Stimulated activated CD4-positive, alpha-beta T cell treated with anti-CD3 and anti-CD28 coated beads, Interleukin-4, amount 100 ng/mL, for 24 hours (primary cell): ENCODE measurements around the gene DOCK1.

ENCODE experiments used
- DNase-seq: peaks from one replicate; pipeline ENCODE4 v3.0.0-alpha.2; 2020

The DOCK1 gene

GRCh38 chr10:127194111-127194510 lies 288.9 kb downstream of the DOCK1 start:
- DNase-seq: no peak

GRCh38 chr10:127194599-127194998 lies 289.4 kb downstream of the DOCK1 start:
- DNase-seq: no peak

GRCh38 chr10:127195041-127195506 lies 289.8 kb downstream of the DOCK1 start:
- no peak for DNase-seq

- no peak for DNase-seq
These were observed 290.5 kb downstream of the DOCK1 start for GRCh38 chr10:127195571-127196281.

- DNase-seq: no peak
These were observed 291.3 kb downstream of the DOCK1 start, which contains the start of gene INSYN2A for GRCh38 chr10:127196282-127197153. TSS of gene INSYN2A (minus strand) at chr10:127196591. CDS start at chr10:127176395, 20,196 bp downstream.

- no peak for DNase-seq
These were observed 291.9 kb downstream of the DOCK1 start for GRCh38 chr10:127197154-127197432.

- DNase-seq: no peak
These were observed 293.1 kb downstream of the DOCK1 start for GRCh38 chr10:127198307-127198706.

- DNase-seq: no peak
These were observed 293.5 kb downstream of the DOCK1 start for GRCh38 chr10:127198721-127199120.

- no peak for DNase-seq
These were observed 295.4 kb downstream of the DOCK1 start for GRCh38 chr10:127200646-127201045.

- DNase-seq: no peak
These were observed 297.8 kb downstream of the DOCK1 start for GRCh38 chr10:127203067-127203466.

GRCh38 chr10:127207081-127207480 lies 301.9 kb downstream of the DOCK1 start:
- DNase-seq: no peak

GRCh38 chr10:127210936-127211466 lies 305.8 kb downstream of the DOCK1 start:
- DNase-seq: no peak

GRCh38 chr10:127215866-127216265 lies 310.6 kb downstream of the DOCK1 start:
- DNase-seq: no peak

GRCh38 chr10:127216274-127216673 lies 311.0 kb downstream of the DOCK1 start:
- DNase-seq: no peak

- DNase-seq: no peak
These were observed 311.6 kb downstream of the DOCK1 start for GRCh38 chr10:127216786-127217185.

GRCh38 chr10:127218658-127219057 lies 313.4 kb downstream of the DOCK1 start:
- no peak for DNase-seq

- DNase-seq: no peak
These were observed 316.1 kb downstream of the DOCK1 start for GRCh38 chr10:127221281-127221680.

GRCh38 chr10:127227027-127227426 lies 321.8 kb downstream of the DOCK1 start:
- DNase-seq: no peak

- DNase-seq: no peak
These were observed 322.4 kb downstream of the DOCK1 start for GRCh38 chr10:127227663-127228062.

GRCh38 chr10:127228195-127228787 lies 323.1 kb downstream of the DOCK1 start:
- DNase-seq: no peak

- no peak for DNase-seq
These were observed 329.1 kb downstream of the DOCK1 start for GRCh38 chr10:127234306-127234800.

GRCh38 chr10:127236266-127236665 lies 331.0 kb downstream of the DOCK1 start:
- no peak for DNase-seq

GRCh38 chr10:127242914-127243313 lies 337.7 kb downstream of the DOCK1 start:
- DNase-seq: no peak
